Left ventricle myocardium superior (tissue), 1 donor: Measurements from ENCODE around the gene PIK3R1. TPM values are rescaled to one million over a fixed set of nuclear protein-coding genes. Genes with fewer than 3 reads are reported as not detected.

ENCODE experiments used
- ATAC-seq: fragments of 200-7000 bp; cut with Tn5 transposase; one replicate; pipeline ENCODE4 v1.9.1; 2020; ENCODE audit warnings: mild to moderate bottlenecking, moderate library complexity
- DNase-seq: peaks from one replicate; pipeline ENCODE4 v3.0.0-alpha.2; 2020
- intact Hi-C: fragments of 100-400 bp; cut with micrococcal nuclease; formaldehyde crosslinking; loops from one replicate; pipeline ENCODE4 v1.11.0; 2022
- long read RNA-seq: library from polyadenylated mRNA; unstranded; transcript quantifications from one replicate; pipeline ENCODE4 v2.0.0, GENCODE V29; 2021
- total RNA-seq: library from RNA; stranded (reverse); fragmentation: NEBNext Ultra II Directional; extraction: Animal tissue kit (Norgen Biotek cat#: 25700); gene quantifications from one replicate; pipeline ENCODE4 v1.2.1, GENCODE V29; 2021
- donor health status: DM: no; HTN: yes; CAD: no; lungs with severe emphysema.

PIK3R1 gene
- total RNA-seq: 119 TPM
- long read RNA-seq, full-length matches to known transcripts: 73 of 133 reads
- long read RNA-seq, partial matches to known transcripts: 28 of 133 reads
- long read RNA-seq, other reads (novel, unspliced or antisense): 32 of 133 reads

- ATAC-seq (peak; percentile 95), DNase-seq (peak; percentile 98)
- intact Hi-C loops: no loop called here
These were observed at the start of gene PIK3R1 for GRCh38 chr5:68215208-68215897. PIK3R1 (plus strand) TSS chr5:68215756; CDS start chr5:68226676, 10,920 bp downstream.

GRCh38 chr5:68167195-68167651 lies 48.3 kb upstream of the PIK3R1 start:
- intact Hi-C loops: no loop called here
- no peak for DNase-seq

GRCh38 chr5:68169903-68170302 lies 45.7 kb upstream of the PIK3R1 start:
- DNase-seq (peak; percentile 44), ATAC-seq (peak; percentile 67)
- intact Hi-C loops: no loop called here

More at GRCh38 chr5:68167195-68167651, 48.3 kb upstream of the PIK3R1 start:
- ATAC-seq: no peak

DNA sequence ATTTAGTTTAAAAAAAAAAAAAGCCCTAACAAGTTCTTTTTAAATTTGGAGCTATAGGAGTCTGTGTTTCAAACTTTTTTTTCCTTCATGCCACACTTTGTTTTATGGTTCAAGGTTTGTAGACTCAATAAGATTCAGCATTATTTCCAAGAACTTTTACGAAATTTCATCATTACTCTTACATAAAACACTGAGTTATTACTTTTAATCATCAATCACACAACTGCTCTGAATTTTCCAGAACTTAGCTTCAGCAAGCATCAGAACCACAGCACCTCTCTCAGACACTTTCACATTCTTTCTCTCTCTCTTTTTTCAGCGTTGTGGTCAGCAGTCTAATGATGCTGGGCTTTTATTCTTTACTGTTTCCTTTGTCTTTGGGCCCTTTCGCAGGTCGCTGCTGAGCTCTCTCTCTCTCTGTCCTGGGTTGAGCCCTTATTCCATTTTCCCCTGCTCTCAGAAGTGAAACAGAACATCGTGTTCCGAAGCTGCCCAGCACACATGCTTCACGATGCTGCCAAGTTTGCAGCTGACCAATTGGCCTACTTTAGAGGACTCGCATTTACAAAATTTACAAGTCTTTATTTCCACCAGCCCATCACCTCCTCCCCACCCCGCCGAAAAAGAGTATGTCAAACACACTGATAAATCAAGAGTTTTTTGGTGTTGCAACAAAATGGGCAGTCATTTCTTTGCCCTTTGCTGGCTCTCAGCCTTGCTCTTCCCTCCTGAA lies 44.6 kb upstream of the PIK3R1 start:
- intact Hi-C loops: no loop called here
- DNase-seq (peak; percentile 71), ATAC-seq (peak; percentile 98)

- intact Hi-C loops: no loop called here
- DNase-seq (peak; percentile 54), ATAC-seq (no peak)
These were observed 43.2 kb upstream of the PIK3R1 start for GRCh38 chr5:68172314-68172713.

- intact Hi-C loops: no loop called here
- peak; percentile 16 for ATAC-seq
- DNase-seq: no peak
These were observed 42.5 kb upstream of the PIK3R1 start for GRCh38 chr5:68173007-68173406.

- no peak for DNase-seq
- ATAC-seq: no peak
- intact Hi-C loops: no loop called here
These were observed 39.3 kb upstream of the PIK3R1 start for GRCh38 chr5:68176253-68176652.

- ATAC-seq (no peak), DNase-seq (no peak)
- intact Hi-C loops: no loop called here
These were observed 38.6 kb upstream of the PIK3R1 start for GRCh38 chr5:68176802-68177479.

DNA sequence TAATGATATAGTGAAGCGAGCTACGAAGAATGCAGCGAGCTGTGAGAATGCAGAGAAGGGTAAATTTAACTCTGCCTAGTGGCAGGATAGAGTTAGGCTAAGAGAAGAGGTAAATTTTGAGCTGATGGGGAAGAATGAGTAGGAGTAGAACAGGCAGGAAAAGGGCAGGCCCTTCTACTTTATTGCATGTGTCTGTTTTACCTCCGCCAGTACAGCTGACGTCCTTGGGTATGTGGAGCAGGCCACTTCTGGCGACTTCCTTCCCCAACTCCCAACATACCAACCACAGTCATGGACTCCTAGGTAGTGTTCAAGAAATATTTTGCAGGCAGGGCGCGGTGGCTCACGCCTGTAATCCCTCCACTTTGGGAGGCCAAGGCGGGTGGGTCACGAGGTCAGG lies 37.9 kb upstream of the PIK3R1 start:
- DNase-seq (no peak), ATAC-seq (no peak)
- intact Hi-C loops: no loop called here

DNA sequence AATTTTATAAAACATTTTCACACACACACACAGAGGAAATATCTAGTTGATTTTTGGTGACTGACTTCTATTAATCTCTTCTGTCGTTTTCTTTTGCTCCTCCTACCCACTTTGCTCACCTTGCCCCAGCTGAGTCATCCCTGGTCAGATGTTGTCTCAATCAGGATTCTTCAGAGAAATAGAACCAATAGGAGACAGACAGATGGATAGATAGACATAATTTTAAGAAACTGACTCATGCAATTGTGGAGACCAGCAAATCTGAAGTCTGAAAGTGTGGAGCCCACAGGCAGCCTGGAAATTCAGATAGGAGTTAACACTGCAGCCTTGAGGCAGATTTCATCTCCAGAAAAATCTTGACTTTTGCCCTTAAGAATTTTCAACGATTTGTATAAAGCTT lies 37.0 kb upstream of the PIK3R1 start:
- intact Hi-C loops: no loop called here
- ATAC-seq (no peak), DNase-seq (no peak)

- intact Hi-C loops: no loop called here
- no peak for ATAC-seq
- no peak for DNase-seq
These were observed 35.2 kb upstream of the PIK3R1 start for GRCh38 chr5:68180121-68181038.

GRCh38 chr5:68181039-68181599 lies 34.4 kb upstream of the PIK3R1 start:
- DNase-seq (no peak), ATAC-seq (no peak)
- intact Hi-C loops: no loop called here

- no peak for ATAC-seq
- intact Hi-C loops: no loop called here
- no peak for DNase-seq
These were observed 33.5 kb upstream of the PIK3R1 start for GRCh38 chr5:68182094-68182493.

DNA sequence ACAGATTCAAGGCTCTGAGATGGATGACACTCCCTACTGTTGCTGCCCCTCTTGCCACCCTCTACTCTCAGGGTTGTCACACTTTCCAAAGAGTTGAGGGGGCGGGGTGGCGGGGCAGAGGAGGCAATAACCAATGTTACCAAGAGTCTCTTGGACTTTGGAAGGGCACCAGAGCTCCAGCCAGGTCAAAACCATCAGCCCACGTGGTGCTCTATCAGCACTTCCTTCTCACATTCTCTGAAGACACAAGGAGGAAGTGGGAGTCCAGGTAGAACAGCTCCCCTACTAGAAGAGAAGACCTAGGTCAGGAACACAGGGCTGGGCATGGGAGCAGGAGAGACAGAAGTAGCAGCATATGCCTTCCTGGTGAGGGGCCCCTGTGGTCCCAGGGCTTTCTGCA lies 33.0 kb upstream of the PIK3R1 start:
- ATAC-seq: no peak

DNA sequence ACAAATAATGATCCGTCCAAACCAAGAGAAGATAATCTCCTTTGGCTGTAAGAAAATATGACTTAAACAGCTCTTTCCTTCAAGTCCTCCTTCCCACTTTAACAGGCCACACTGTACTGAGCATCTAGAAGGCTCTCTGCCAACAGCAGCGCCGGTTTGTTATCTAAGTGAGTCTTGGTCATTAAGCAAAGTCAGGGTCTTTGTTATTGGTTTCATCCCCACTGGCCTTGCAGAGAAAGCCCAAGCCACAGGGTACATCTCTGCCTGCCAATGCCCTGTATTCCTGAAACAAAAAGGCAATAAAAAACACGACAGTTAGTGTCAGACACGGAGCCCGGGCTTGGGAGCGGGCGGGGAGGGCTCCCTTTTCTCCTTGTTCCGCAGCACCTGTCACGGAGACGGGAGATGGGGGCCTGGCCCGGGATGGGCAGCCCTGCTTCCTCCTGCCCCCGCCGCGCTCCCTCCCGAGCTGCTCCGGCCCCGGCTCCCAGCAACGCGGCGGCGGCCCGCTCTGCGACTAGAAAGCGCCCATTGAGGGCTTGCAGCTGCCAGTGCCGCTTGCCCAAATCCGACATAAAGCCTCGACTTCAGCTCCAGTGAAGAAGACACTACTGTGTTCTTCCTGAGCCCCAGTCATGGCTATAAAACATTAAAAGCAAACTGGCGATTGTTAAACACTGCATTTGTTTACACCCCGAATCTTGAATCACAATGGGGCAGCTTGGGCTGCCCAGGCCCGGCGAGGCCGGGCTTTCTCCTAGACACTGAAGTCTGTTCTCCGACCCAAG lies 28.1 kb upstream of the PIK3R1 start:
- intact Hi-C loops: no loop called here
- ATAC-seq (peak; percentile 80), DNase-seq (peak; percentile 63)

More for the DNA sequence above, 33.0 kb upstream of the PIK3R1 start:
- intact Hi-C loops: no loop called here
- DNase-seq: no peak

DNA sequence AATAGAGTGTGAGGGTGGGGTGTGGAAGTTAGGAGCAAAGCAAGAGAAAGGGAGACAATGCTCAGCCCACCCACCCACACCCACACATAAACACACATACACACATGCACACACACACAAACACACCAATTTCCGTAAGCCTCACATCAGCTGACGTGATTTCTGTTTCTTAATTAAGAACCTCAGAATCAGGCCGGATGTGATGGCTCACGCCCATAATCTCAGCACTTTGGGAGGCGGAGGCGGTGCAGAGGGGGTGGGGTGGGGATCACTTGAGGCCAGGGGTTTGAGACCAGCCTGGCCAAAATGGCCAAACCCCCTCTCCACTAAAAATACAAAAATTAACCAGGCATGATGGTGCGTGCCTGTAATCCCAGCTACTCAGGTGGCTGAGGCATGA lies 26.4 kb upstream of the PIK3R1 start:
- ATAC-seq: no peak
- DNase-seq: no peak
- intact Hi-C loops: no loop called here

- intact Hi-C loops: no loop called here
- no peak for ATAC-seq
- no peak for DNase-seq
These were observed 25.9 kb upstream of the PIK3R1 start for GRCh38 chr5:68189613-68190012.

DNA sequence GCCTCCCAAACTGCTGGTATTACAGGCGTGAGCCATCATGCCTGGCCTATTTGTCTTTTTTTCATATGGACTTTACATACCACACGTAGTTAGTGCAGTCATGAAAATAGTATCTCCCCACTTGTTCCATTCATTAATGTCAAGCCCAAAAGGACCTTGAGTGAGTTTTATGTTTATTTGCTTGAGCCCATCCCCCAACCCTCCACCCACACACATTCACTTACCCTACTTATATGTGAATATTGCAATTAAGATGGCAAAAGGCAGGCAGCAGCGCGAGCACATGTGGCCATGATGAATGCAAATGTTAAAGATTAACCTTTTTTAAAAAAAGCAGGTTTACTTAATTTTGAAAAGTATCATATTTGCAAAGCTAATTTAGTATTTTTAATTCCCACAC lies 24.9 kb upstream of the PIK3R1 start:
- no peak for DNase-seq
- intact Hi-C loops: no loop called here
- no peak for ATAC-seq
